K562 (cell line): Measurements from ENCODE around the gene ACOT7. TPM values are rescaled to one million over a fixed set of nuclear protein-coding genes. Genes with fewer than 3 reads are reported as not detected.

Experiments used
- CBX1 ChIP-seq: sonication (generic); IDR thresholded peaks from 2 replicates; pipeline ENCODE4 v1.6.1; 2016; ENCODE audit warnings: antibody characterized with exemption, low read depth, mild to moderate bottlenecking
- FOXA3 ChIP-seq, 2 experiments: fragments of 450-650 bp in 1 of 2; sonication (generic) in 1 of 2; formaldehyde crosslinking; IDR thresholded peaks in 1 of 2; conservative IDR thresholded peaks in 1 of 2; 2 replicates each; pipeline versions ENCODE4 v1.4.0 to v1.8.0; 2020 to 2022; ENCODE audit warnings: mild to moderate bottlenecking in 2 of 2, missing genetic modification reagents in 1 of 2
- FOXK2 ChIP-seq, 2 experiments: fragments of 450-650 bp; IDR thresholded peaks in 1 of 2; conservative IDR thresholded peaks in 1 of 2; 2 replicates each; pipeline ENCODE4 v1.6.1; 2016; ENCODE audit warnings: low read depth in 2 of 2, mild to moderate bottlenecking in 1 of 2
- HNRNPH1 ChIP-seq: fragments of 200-400 bp; formaldehyde crosslinking; optimal IDR thresholded peaks from 2 replicates; pipeline ENCODE3; 2017; ENCODE audit warnings: low read depth, mild to moderate bottlenecking, low read length, moderate library complexity
- JUNB ChIP-seq: fragments of 450-650 bp; formaldehyde crosslinking; conservative IDR thresholded peaks from 2 replicates; pipeline ENCODE4 v1.4.0; 2020; ENCODE audit warnings: mild to moderate bottlenecking
- TEAD1 ChIP-seq, 2 experiments: fragments of 450-650 bp in 1 of 2; sonication (generic) in 1 of 2; formaldehyde crosslinking; IDR thresholded peaks; 2 replicates each; pipeline versions ENCODE4 v1.4.0 to v1.8.0; 2020 to 2022; ENCODE audit warnings: mild to moderate bottlenecking in 2 of 2, missing genetic modification reagents in 1 of 2
- ZKSCAN8 ChIP-seq: fragments of 200-800 bp; sonication (Bioruptor generic); IDR thresholded peaks from 2 replicates; pipeline ENCODE4 v1.6.1; 2016; ENCODE audit warnings: missing genetic modification characterization, missing compliant biosample characterization
- ZNF217 ChIP-seq: sonication (generic); formaldehyde crosslinking; IDR thresholded peaks from 2 replicates; pipeline ENCODE4 v1.8.0; 2022; ENCODE audit warnings: mild to moderate bottlenecking, missing genetic modification reagents
- polyA plus RNA-seq, 8 experiments: library from polyadenylated mRNA; depleted of rRNA in 4 of 8; stranded (reverse) in 5 of 8; unstranded in 3 of 8; fragments of >200 nt; fragmentation: Nextera tagmentation in 2 of 8; fragmentation: Illumina TruSeq in 1 of 8; extraction: Ambion mirVana in 2 of 8; extraction: Trizol in 1 of 8; gene quantifications; 2 replicates each; pipeline versions ENCODE4 v1.2.1 to v1.2.3, GENCODE V29; 2011 to 2014; ENCODE audit warnings: inconsistent platforms in 1 of 8, missing spikeins in 1 of 8
- total RNA-seq, 7 experiments: library from RNA; depleted of rRNA in 6 of 7; stranded (reverse); fragments of >200 nt in 6 of 7; fragmentation: Illumina TruSeq in 2 of 7; extraction: Trizol in 2 of 7; gene quantifications; 2 replicates each; pipeline versions ENCODE4 v1.2.1 to v1.2.3, GENCODE V29; 2011 to 2021; ENCODE audit warnings: low replicate concordance in 1 of 7
- TF ChIP-seq, protein P1 (sequence below): sonication (generic); formaldehyde crosslinking; IDR thresholded peaks from 2 replicates; pipeline ENCODE4 v1.8.0; 2022; ENCODE audit warnings: missing genetic modification reagents, mild to moderate bottlenecking, moderate library complexity, borderline replicate concordance
- TF ChIP-seq, protein P2 (sequence below): sonication (generic); formaldehyde crosslinking; IDR thresholded peaks from 2 replicates; pipeline ENCODE4 v1.8.0; 2023; ENCODE audit warnings: mild to moderate bottlenecking, missing genetic modification reagents
- TF ChIP-seq, protein P3 (sequence below): sonication (generic); formaldehyde crosslinking; IDR thresholded peaks from 2 replicates; pipeline ENCODE4 v1.8.1; 2022; ENCODE audit warnings: missing genetic modification reagents
- TF ChIP-seq, protein P4 (sequence below): sonication (generic); formaldehyde crosslinking; IDR thresholded peaks from 2 replicates; pipeline ENCODE4 v1.9.0; 2022; ENCODE audit warnings: mild to moderate bottlenecking, missing genetic modification reagents
- TF ChIP-seq, protein P5 (sequence below): fragments of 450-650 bp; IDR thresholded peaks from 2 replicates; pipeline ENCODE4 v1.6.1; 2018; ENCODE audit not compliant: partially characterized antibody

ACOT7 gene
- total and polyA plus RNA-seq, 9 of the 15 experiments (the other 6 are each of a cell fraction or from before 2014, with no cell fraction given), result 7.0 to 92.6 (median 37.2) TPM

DNA sequence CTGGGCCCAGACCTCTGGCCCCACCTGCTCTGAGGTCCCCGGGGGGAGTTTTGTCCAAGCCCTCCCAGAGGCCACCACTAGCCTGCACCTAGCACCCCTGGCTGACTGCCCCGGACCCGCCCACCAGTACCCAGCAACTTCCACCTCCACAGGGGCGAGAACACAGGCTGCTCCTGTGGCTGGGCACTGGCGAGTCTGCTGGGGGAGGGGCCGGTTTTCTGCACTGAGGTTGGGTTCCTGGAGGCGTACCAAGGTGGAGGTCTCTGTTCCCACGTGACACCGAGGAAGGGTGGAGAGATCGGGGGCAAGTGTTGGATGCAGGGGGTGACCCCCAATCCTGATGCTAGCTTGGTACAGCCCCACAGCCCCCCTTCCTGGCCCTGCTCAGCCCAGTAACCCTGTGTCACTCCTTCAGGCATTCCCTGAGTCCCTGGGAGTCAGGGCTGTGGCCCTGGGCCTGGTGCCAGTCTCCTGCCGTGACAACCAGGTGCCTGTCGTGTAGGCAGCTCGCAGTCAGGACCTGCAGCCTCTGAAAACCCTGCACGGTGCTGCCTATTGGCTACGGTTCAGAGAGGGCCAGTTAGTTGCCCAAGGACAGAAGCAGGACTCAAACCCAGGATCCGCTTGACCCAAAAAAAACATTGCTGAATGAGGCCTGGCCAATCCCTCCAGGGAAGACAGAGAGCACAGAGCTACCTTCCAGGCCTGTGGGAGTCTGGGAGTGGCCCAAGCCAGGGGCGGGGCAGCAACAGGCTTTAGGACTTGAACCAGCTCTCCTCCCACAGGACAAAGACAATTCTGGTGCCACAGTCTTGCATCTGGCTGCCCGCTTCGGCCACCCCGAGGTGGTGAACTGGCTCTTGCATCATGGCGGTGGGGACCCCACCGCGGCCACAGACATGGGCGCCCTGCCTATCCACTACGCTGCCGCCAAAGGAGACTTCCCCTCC is 34.1 kb upstream of the ACOT7 start (continued):
- TF ChIP-seq, protein P1, sequence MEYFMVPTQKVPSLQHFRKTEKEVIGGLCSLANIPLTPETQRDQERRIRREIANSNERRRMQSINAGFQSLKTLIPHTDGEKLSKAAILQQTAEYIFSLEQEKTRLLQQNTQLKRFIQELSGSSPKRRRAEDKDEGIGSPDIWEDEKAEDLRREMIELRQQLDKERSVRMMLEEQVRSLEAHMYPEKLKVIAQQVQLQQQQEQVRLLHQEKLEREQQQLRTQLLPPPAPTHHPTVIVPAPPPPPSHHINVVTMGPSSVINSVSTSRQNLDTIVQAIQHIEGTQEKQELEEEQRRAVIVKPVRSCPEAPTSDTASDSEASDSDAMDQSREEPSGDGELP, result no peak
- TF ChIP-seq TEAD1 (CRISPR knock-in tag; IDR thresholded peaks at IDR 0.05), result no peak
- TF ChIP-seq JUNB (CRISPR knock-in tag), result no peak
- TF ChIP-seq, protein P2, sequence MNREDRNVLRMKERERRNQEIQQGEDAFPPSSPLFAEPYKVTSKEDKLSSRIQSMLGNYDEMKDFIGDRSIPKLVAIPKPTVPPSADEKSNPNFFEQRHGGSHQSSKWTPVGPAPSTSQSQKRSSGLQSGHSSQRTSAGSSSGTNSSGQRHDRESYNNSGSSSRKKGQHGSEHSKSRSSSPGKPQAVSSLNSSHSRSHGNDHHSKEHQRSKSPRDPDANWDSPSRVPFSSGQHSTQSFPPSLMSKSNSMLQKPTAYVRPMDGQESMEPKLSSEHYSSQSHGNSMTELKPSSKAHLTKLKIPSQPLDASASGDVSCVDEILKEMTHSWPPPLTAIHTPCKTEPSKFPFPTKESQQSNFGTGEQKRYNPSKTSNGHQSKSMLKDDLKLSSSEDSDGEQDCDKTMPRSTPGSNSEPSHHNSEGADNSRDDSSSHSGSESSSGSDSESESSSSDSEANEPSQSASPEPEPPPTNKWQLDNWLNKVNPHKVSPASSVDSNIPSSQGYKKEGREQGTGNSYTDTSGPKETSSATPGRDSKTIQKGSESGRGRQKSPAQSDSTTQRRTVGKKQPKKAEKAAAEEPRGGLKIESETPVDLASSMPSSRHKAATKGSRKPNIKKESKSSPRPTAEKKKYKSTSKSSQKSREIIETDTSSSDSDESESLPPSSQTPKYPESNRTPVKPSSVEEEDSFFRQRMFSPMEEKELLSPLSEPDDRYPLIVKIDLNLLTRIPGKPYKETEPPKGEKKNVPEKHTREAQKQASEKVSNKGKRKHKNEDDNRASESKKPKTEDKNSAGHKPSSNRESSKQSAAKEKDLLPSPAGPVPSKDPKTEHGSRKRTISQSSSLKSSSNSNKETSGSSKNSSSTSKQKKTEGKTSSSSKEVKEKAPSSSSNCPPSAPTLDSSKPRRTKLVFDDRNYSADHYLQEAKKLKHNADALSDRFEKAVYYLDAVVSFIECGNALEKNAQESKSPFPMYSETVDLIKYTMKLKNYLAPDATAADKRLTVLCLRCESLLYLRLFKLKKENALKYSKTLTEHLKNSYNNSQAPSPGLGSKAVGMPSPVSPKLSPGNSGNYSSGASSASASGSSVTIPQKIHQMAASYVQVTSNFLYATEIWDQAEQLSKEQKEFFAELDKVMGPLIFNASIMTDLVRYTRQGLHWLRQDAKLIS (CRISPR knock-in tag), result no peak
- TF ChIP-seq FOXK2 (conservative IDR thresholded peaks at IDR 0.05 in 1 of 2, IDR thresholded peaks at IDR 0.05 in 1 of 2; ENCODE audit: low read depth in 2 of 2), result peak in 1 of 2 experiments; percentile 51; a peak in 1 of 4 replicates
- TF ChIP-seq, protein P3, sequence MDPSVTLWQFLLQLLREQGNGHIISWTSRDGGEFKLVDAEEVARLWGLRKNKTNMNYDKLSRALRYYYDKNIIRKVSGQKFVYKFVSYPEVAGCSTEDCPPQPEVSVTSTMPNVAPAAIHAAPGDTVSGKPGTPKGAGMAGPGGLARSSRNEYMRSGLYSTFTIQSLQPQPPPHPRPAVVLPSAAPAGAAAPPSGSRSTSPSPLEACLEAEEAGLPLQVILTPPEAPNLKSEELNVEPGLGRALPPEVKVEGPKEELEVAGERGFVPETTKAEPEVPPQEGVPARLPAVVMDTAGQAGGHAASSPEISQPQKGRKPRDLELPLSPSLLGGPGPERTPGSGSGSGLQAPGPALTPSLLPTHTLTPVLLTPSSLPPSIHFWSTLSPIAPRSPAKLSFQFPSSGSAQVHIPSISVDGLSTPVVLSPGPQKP (CRISPR knock-in tag), result no peak
- no peak for TF ChIP-seq ZNF217 (CRISPR knock-in tag)
- TF ChIP-seq CBX1, result no peak
- no peak for TF ChIP-seq HNRNPH1
- TF ChIP-seq, protein P4, sequence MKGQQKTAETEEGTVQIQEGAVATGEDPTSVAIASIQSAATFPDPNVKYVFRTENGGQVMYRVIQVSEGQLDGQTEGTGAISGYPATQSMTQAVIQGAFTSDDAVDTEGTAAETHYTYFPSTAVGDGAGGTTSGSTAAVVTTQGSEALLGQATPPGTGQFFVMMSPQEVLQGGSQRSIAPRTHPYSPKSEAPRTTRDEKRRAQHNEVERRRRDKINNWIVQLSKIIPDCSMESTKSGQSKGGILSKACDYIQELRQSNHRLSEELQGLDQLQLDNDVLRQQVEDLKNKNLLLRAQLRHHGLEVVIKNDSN (CRISPR knock-in tag), result peak; percentile 32; the same call in 1 of the 2 replicates
- TF ChIP-seq, protein P5, sequence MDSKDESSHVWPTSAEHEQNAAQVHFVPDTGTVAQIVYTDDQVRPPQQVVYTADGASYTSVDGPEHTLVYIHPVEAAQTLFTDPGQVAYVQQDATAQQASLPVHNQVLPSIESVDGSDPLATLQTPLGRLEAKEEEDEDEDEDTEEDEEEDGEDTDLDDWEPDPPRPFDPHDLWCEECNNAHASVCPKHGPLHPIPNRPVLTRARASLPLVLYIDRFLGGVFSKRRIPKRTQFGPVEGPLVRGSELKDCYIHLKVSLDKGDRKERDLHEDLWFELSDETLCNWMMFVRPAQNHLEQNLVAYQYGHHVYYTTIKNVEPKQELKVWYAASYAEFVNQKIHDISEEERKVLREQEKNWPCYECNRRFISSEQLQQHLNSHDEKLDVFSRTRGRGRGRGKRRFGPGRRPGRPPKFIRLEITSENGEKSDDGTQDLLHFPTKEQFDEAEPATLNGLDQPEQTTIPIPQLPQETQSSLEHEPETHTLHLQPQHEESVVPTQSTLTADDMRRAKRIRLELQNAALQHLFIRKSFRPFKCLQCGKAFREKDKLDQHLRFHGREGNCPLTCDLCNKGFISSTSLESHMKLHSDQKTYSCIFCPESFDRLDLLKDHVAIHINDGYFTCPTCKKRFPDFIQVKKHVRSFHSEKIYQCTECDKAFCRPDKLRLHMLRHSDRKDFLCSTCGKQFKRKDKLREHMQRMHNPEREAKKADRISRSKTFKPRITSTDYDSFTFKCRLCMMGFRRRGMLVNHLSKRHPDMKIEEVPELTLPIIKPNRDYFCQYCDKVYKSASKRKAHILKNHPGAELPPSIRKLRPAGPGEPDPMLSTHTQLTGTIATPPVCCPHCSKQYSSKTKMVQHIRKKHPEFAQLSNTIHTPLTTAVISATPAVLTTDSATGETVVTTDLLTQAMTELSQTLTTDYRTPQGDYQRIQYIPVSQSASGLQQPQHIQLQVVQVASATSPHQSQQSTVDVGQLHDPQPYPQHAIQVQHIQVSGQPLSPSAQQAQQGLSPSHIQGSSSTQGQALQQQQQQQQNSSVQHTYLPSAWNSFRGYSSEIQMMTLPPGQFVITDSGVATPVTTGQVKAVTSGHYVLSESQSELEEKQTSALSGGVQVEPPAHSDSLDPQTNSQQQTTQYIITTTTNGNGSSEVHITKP, result peak; percentile 96
- TF ChIP-seq FOXA3 (CRISPR knock-in tag; conservative IDR thresholded peaks at IDR 0.05 in 1 of 2, IDR thresholded peaks at IDR 0.05 in 1 of 2), result peak in 1 of 2 experiments; percentile 13; a peak in 1 of 4 replicates
- TF ChIP-seq ZKSCAN8 (CRISPR knock-in tag), result no peak
